Endothelial cell of umbilical vein (primary cell): ENCODE results near the gene ANKRD44. TPM values are rescaled to one million over a fixed set of nuclear protein-coding genes. Genes with fewer than 3 reads are reported as not detected.

ENCODE experiments used
- BruUV-seq: library from RNA; stranded (reverse); fragments of 400-500 nt; replicated peaks from 2 replicates; lab custom pipeline; 2021; lab: Mats Ljungman, UMichigan
- CTCF ChIA-PET: fragments of 300-600, 350-600 bp; sonication (Branson Sonifier 250); formaldehyde crosslinking; loops from one replicate; lab custom pipeline; 2021; ENCODE audit warnings: antibody characterized with exemption, inconsistent platforms; lab: Charles Lee
- POLR2A ChIA-PET: fragments of 300-600, 350-600 bp; sonication (Branson Sonifier 250); formaldehyde crosslinking; loops from one replicate; lab custom pipeline; 2021; ENCODE audit warnings: antibody characterized with exemption, inconsistent platforms; lab: Charles Lee
- DNase-seq: peaks from one replicate; pipeline ENCODE4 v3.0.0-alpha.2; 2011; ENCODE audit warnings: low read depth, low spot score
- FAIRE-seq: peaks from 2 replicates; lab custom pipeline; 2011; peaks lifted over from hg19 to GRCh38; lab: Jason Lieb, UNC
- H2AFZ ChIP-seq: 2 replicates; pipeline ENCODE4 v1.6.0; 2012; ENCODE audit warnings: low read depth, low read length, control low read depth, inconsistent platforms
- H3K27ac ChIP-seq: 2 replicates; pipeline ENCODE4 v1.5.1; 2011; ENCODE audit warnings: low read depth, mild to moderate bottlenecking, control low read depth, low read length, moderate library complexity; ENCODE audit not compliant: insufficient read depth
- H3K27me3 ChIP-seq, 2 experiments: 2 replicates each; pipeline versions ENCODE4 v1.6.0 to v1.6.1; 2011; ENCODE audit warnings: low read length in 2 of 2, mixed read lengths in 1 of 2; ENCODE audit not compliant: control insufficient read depth in 2 of 2, insufficient read depth in 2 of 2
- H3K36me3 ChIP-seq, 2 experiments: 2 replicates in 1 of 2; 3 replicates in 1 of 2; pipeline ENCODE4 v1.5.1; 2011; ENCODE audit warnings: low read length in 2 of 2, mild to moderate bottlenecking in 1 of 2, moderate library complexity in 1 of 2; ENCODE audit not compliant: control insufficient read depth in 2 of 2, insufficient read depth in 2 of 2; ENCODE audit errors: extremely low read depth in 1 of 2
- H3K4me1 ChIP-seq: 3 replicates; pipeline ENCODE4 v1.5.1; 2011; ENCODE audit warnings: mild to moderate bottlenecking, low read length; ENCODE audit not compliant: control insufficient read depth, insufficient read depth; ENCODE audit errors: extremely low read depth
- H3K4me2 ChIP-seq: 2 replicates; pipeline ENCODE4 v1.6.1; 2011; ENCODE audit warnings: low read length, control low read depth, mixed read lengths; ENCODE audit not compliant: insufficient read depth
- H3K4me3 ChIP-seq, 3 experiments: fragments of 200-600 bp in 1 of 3; sonication (generic), shearing (Covaris generic) in 1 of 3; replicated peaks in 1 of 3; 2 replicates each; pipeline ENCODE4 v1.5.1; 2011 to 2016; ENCODE audit warnings: control low read depth in 3 of 3, low read length in 3 of 3, mild to moderate bottlenecking in 2 of 3, inconsistent platforms in 1 of 3, low read depth in 1 of 3, moderate library complexity in 1 of 3; ENCODE audit not compliant: insufficient read depth in 1 of 3
- H3K79me2 ChIP-seq: 2 replicates; pipeline ENCODE4 v1.6.0; 2012; ENCODE audit warnings: low read length, inconsistent platforms; ENCODE audit not compliant: control insufficient read depth, insufficient read depth
- H3K9ac ChIP-seq: replicated peaks from 2 replicates; pipeline ENCODE3; 2011; ENCODE audit warnings: low read length, control low read depth; ENCODE audit not compliant: insufficient read depth; ENCODE audit errors: extremely low read depth
- H3K9me1 ChIP-seq: replicated peaks from 3 replicates; pipeline ENCODE4 v1.6.0; 2011; ENCODE audit warnings: mild to moderate bottlenecking, low read length; ENCODE audit not compliant: control insufficient read depth, insufficient read depth; ENCODE audit errors: extremely low read depth
- H3K9me3 ChIP-seq: replicated peaks from 2 replicates; pipeline ENCODE4 v1.5.1; 2012; ENCODE audit warnings: low read length, inconsistent platforms; ENCODE audit not compliant: control insufficient read depth, insufficient read depth
- H4K20me1 ChIP-seq: replicated peaks from 2 replicates; pipeline ENCODE3; 2011; ENCODE audit warnings: mild to moderate bottlenecking, low read length; ENCODE audit not compliant: control insufficient read depth, insufficient read depth; ENCODE audit errors: extremely low read depth
- EZH2 ChIP-seq: IDR thresholded peaks from 2 replicates; pipeline ENCODE4 v1.6.1; 2012; ENCODE audit warnings: borderline replicate concordance, low read depth, mild to moderate bottlenecking, moderate library complexity, low read length, inconsistent platforms; ENCODE audit not compliant: severe bottlenecking
- FOS ChIP-seq: IDR thresholded peaks from 2 replicates; pipeline ENCODE4 v1.6.1; 2011; ENCODE audit warnings: mild to moderate bottlenecking, low read length, moderate library complexity, borderline replicate concordance; ENCODE audit not compliant: insufficient read depth
- GATA2 ChIP-seq: IDR thresholded peaks from 2 replicates; pipeline ENCODE4 v1.7.0; 2011; ENCODE audit warnings: low read depth, mild to moderate bottlenecking, moderate library complexity, mixed read lengths, low read length; ENCODE audit not compliant: insufficient read length, insufficient read depth
- JUN ChIP-seq: IDR thresholded peaks from 2 replicates; pipeline ENCODE4 v1.6.1; 2011; ENCODE audit warnings: borderline replicate concordance, low read depth; ENCODE audit not compliant: insufficient read length, insufficient read depth
- MAX ChIP-seq: IDR thresholded peaks from 2 replicates; pipeline ENCODE4 v1.6.1; 2011; ENCODE audit not compliant: insufficient read depth, insufficient read length
- MYC ChIP-seq: IDR thresholded peaks from one replicate; pipeline ENCODE4 v1.6.1; 2011; ENCODE audit warnings: mild to moderate bottlenecking, low read depth, low read length
- POLR2A ChIP-seq: IDR thresholded peaks from 2 replicates; pipeline ENCODE4 v1.6.1; 2012; ENCODE audit warnings: low read depth, mild to moderate bottlenecking, control low read depth, low read length
- POLR2AphosphoS5 ChIP-seq: IDR thresholded peaks from 2 replicates; pipeline ENCODE4 v1.6.1; 2012; ENCODE audit warnings: low read depth, mild to moderate bottlenecking, control low read depth, low read length, moderate library complexity; ENCODE audit not compliant: insufficient read depth
- dilution Hi-C: fragments of 300-500 bp; cut with MboI; formaldehyde crosslinking; loops from one replicate; pipeline ENCODE4 v1.15.0; 2019; ENCODE audit warnings: low sequenced_read_pairs; ENCODE audit not compliant: extremely low pct_ligation_motif_present
- intact Hi-C: fragments of 100-400 bp; cut with micrococcal nuclease; formaldehyde crosslinking; loops from one replicate; pipeline ENCODE4 v1.10.0; 2022
- polyA plus RNA-seq, 4 experiments: library from polyadenylated mRNA; depleted of rRNA in 3 of 4; stranded (reverse) in 3 of 4; unstranded in 1 of 4; fragments of >200 nt; gene quantifications; 2 replicates each; pipeline versions ENCODE4 v1.2.1 to v1.2.3, GENCODE V29; 2011 to 2012; ENCODE audit warnings: missing spikeins in 1 of 4
- total RNA-seq: library from RNA; stranded (reverse); gene quantifications from 2 replicates; pipeline ENCODE4 v1.2.3, GENCODE V29; 2021
- TF ChIP-seq, protein P1 (sequence below), 2 donors: IDR thresholded peaks; 1 replicate in 1 of 2; 2 replicates in 1 of 2; pipeline ENCODE4 v1.5.1; 2011; ENCODE audit warnings: low read length in 2 of 2, mild to moderate bottlenecking in 2 of 2, moderate library complexity in 2 of 2, control low read depth in 1 of 2, inconsistent platforms in 1 of 2, low read depth in 1 of 2; ENCODE audit not compliant: insufficient read depth in 1 of 2; ENCODE audit errors: extremely low read depth in 1 of 2

Gene ANKRD44
- total and polyA plus RNA-seq, 2 donors (not counting 3 experiments of a cell fraction or from before 2014, with no cell fraction given): 3.4 to 6.1 TPM

GRCh38 chr2:197281421-197281820 lies 29.2 kb downstream of the ANKRD44 start:
- POLR2A ChIA-PET: no interaction called here
- no peak overlapping the region for H3K9ac ChIP-seq
- FAIRE-seq: peak; percentile 26
- no peak for DNase-seq
- no peak overlapping the region for H3K4me3 ChIP-seq
- no peak overlapping the region for H3K4me2 ChIP-seq
- no peaks in the 10 kb centered on the region for H3K9me3 ChIP-seq
- H3K4me1 ChIP-seq: no peaks in the 10 kb centered on the region
- H2AFZ ChIP-seq: no peak overlapping the region
- BruUV-seq: no TSS peak
- H3K79me2 ChIP-seq: no peaks in the 10 kb centered on the region
- CTCF ChIA-PET: no interaction called here
- intact Hi-C loops (no loop called here), dilution Hi-C loops (no loop called here)
- TF ChIP-seq MYC (no peak), POLR2AphosphoS5 (no peak), EZH2 (no peak), GATA2 (no peak), MAX (no peak), JUN (no peak), POLR2A (no peak), FOS (no peak)
- TF ChIP-seq, protein P1, sequence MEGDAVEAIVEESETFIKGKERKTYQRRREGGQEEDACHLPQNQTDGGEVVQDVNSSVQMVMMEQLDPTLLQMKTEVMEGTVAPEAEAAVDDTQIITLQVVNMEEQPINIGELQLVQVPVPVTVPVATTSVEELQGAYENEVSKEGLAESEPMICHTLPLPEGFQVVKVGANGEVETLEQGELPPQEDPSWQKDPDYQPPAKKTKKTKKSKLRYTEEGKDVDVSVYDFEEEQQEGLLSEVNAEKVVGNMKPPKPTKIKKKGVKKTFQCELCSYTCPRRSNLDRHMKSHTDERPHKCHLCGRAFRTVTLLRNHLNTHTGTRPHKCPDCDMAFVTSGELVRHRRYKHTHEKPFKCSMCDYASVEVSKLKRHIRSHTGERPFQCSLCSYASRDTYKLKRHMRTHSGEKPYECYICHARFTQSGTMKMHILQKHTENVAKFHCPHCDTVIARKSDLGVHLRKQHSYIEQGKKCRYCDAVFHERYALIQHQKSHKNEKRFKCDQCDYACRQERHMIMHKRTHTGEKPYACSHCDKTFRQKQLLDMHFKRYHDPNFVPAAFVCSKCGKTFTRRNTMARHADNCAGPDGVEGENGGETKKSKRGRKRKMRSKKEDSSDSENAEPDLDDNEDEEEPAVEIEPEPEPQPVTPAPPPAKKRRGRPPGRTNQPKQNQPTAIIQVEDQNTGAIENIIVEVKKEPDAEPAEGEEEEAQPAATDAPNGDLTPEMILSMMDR (IDR thresholded peaks at IDR 0.05; ENCODE audit: extremely low read depth in 1 of 2, insufficient read depth in 1 of 2, low read depth in 1 of 2, low read length in 2 of 2): no peak
- H3K9me1 ChIP-seq: no peaks in the 10 kb centered on the region
- no peaks in the 10 kb centered on the region for H4K20me1 ChIP-seq
- no peak overlapping the region for H3K27ac ChIP-seq
- peaks cover 0 to 4% of the 10 kb centered on the region in 2 experiments for H3K27me3 ChIP-seq
- H3K36me3 ChIP-seq: no peaks in the 10 kb centered on the region
